ENCODE measurements around the gene CLDN14.

CLDN14 gene

DNA sequence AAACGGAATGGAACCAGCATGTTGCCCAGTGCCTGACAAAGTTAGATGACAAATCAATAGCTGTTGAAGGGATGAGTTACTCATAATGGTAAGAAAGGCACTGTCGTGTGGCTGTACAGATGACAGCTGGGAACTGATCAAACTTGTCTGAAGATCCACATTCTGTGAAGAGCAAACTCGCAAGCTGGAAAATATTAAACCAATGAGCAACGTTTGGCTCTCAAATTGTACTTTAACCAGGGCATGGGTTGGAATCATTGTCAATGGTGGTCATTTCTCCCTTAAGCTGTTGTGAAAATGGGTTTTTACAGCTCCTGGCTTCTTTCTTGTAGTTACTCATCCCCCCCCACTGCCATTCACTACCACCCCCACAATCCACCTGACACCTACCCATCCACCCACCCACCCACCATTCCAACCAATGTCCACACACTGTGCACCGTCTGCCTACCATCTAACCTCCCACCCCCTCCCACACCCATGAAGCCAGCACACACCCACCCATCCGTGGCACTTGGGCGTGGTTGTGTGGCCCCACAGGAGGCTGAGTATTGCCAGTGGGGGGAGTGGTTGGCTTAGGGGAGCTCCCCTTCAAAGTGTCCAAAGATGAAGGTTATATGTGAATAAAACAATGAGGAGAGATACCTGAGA is 46.7 kb downstream of the CLDN14 start:
- DNase-seq (ENCODE audit: low read depth in 2 of 2) = no peak

DNA sequence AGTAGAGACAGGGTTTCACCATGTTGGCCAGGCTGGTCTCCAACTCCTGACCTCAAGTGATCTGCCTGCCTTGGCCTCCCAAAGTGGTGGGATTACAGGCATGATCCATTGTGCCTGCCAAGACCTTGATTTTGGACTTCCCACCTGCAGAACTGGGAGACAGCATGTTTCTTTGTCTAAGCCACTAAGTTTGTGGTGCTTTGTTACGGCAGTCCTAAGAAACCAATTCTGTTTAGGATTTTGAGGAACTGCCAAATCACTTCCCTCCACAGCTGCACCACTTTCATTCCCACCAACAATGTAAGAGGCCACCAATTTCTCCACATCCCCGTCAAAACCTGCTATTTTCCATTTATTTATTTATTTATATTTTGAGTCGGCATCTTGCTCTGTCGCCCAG is 48.7 kb downstream of the CLDN14 start:
- DNase-seq (ENCODE audit: low read depth in 2 of 2) = no peak

DNA sequence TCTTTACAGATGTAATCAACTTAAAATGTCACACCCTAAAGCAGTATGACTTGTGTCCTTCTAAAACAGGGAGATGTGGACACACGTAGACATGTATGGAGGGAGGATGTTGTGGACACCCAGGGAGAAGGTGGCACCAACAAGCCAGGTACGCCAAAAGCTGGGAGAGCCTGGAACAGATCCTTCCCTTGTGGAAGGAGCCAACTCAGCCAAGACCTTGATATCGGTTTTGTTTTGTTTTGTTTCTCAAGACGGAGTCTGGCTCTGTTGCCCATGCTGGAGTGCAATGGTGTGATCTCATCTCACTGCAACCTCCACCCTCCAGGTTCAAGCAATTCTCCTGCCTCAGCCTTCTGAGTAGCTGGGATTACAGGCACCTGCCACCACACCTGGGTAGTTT is 49.1 kb downstream of the CLDN14 start:
- DNase-seq (ENCODE audit: low read depth in 2 of 2) = no peak

DNA sequence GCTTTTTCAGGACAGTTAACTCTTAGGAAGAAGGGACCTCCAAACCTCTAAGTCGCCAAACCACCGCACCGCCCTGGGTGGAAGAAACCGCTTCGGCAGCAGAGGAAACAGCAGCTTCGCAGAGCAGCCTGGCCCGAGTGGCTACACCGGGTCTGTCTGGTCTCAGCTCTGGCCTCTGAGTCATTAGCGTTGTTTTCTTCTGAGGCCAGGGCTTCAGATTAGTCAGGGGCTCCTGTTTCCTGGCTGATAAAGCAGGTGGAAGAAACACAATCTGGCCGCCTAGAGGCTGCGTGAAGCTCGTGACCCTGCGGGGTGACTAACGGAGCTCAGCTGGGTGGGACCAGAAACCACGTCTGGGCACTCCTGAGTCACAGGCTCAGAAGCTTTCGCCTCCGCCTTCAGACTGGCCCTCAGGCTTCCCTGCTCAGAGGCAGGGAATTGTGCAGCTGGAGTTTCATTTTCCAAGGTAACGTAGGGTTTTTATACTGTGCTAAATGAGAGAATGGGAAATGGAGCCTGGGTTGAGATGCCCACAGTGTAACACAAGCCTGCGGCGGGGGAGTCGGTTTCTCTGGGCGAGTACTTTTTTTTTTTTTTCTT is 49.9 kb downstream of the CLDN14 start:
- peak; percentile 49 to 59 for DNase-seq (ENCODE audit: low read depth in 2 of 2)

DNA sequence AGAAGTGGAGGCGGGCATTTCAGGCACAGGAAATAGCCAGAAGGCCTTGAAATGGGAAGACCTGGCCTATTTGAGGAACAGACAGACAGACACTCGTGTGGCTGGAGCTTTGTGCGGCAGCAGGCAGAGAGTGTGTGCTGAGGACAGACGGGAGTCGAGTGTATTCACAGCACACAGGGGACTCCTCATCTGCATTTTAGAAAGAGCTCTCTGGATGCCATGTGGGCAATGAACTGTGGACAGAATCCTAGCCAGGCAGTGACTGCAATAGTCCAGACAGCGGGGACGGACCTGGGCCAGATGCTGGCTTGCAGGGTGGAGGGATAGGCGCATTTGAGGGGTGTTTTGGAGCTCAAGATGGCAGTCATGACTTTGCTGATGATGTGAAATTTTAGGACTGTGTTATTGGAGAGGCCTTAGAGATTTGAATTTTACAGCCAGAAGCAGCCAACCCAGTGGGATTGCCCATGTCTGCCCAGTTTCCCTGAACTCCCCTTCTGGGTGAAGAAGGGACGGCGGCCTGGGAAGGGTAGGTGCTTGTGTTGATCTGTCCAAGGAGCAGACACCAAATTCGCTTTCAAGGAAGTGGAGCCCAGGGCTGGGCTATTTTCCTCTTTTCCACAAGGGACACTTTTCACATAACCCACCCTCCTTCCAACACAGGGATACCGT is 51.0 kb downstream of the CLDN14 start:
- no peak for DNase-seq (ENCODE audit: low read depth in 2 of 2)

DNA sequence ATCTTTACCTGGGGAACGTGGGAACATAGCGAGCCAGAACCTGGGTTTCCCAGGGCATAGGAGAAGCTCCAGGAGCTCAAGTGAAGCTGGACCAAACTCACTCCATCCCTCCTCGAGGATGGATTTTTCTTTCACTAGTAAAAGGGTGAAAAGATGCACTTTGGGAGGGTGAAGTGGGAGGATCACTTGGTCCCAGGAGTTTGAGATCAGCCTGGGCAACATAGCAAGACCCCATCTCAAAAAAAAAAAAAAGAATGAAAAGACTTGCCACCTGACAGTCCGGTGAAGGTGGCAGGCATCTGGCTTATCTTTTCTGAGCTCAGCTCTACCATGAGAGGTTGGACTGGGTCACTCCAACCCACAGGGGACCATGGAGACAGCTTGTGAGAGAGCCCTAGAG is 52.4 kb downstream of the CLDN14 start:
- DNase-seq (ENCODE audit: low read depth in 2 of 2) = no peak

DNA sequence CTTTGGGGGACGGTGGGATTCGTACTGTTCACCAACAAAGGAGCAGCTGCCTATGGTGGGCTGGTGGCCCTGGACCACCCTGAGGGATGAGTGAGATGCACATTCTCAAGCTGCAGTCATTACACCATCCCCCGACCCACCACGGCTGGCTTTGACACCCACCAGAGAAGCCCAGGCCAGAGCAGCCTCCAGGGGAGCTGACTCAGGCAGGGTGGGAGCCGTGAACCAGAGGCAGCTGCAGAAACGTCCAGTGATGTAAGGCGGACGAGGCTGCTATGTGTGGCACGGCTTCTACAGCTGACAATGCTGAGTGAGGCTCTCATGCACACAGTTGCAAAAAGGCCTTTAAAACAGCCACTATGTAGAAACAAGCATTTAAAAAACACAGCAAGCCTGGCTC is 54.6 kb downstream of the CLDN14 start:
- no peak for DNase-seq (ENCODE audit: low read depth in 2 of 2)

DNA sequence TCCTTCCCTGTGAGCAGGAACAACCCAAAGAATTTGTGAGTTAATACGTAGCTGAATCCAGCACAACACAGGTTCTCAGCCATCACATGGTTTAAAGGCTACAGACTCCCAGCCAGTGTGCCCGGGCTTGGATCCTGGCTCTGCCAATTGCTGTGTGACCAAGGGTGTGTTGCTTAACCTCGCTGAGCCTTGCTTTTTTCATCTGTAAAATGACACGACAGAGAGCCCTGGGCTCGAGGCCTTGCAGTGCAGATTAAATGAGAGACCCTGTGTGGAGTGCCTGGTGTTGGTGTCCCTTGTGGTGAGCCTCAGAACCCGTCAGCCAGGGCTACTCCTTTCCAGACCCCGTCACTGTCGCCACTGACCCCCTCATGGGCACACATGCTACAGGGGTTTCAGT is 55.3 kb downstream of the CLDN14 start:
- no peak for DNase-seq (ENCODE audit: low read depth in 2 of 2)

DNA sequence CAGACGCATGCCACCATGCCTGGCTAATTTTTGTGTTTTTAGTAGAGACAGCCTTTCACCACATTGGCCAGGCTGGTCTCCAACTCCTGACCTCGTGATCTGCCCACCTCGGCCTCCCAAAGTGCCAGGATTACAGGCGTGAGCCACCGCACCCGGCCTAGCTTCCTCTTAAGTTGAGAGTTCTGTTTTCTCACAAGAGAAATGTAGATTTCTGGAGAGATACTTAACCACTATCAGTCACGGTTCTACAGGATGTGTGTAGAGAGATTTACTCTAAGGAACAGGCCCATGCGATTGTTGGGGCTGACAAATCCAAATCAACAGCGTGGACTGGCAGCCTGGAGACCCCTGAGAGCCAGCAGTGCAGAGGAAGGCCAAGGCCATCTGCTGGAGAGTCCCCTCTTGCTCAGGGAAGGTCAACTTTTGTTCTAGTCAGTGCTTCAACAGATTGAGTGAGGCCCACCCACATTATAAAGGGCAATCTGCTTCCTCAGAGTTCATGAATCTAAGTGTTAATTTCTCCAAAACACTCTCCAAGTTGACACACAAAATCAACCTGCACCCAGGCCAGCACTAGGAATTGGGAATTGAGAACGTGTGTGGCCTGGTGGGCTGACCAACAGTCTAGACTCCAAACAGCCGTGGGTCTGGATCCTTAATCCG is 56.0 kb downstream of the CLDN14 start:
- DNase-seq (ENCODE audit: low read depth in 2 of 2) = no peak

DNA sequence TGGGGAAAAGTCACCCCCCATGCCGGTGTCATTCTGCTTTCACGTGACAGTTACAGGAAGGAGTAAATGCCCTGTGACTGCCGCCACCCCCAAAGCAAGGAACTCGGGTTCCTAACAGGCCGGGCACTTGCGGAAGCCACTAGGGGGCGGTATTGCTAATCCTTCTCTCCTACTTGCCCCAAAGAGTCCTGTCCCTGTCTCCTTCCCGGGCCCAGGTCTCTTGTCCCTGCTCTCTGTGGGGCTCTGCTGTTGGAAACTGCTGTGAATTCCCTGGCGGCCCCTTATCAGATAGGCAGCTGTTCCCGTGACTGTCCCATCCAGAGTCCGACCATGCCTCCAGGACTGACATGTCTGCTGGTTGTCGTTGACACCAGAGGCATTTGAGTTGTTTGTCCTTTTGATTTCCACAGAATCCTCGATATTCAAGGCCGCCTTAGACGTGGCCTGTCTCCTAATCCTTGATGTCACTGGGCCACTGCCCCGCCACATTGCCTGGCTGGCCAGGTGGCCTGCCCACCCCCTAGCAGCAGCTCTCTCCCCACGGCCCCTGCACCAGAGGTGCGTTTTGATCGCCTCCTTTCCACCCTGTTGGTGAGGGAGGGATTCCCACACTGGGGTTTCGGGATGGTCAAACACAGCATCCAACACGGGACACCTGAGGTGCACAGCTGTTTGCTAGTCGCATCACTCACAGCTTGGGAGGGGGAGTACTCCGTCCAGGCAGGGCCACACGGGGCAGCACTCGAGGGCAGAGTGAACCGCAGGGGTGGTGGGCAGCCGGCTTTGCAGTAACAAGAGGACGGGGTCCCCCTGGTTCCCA is 57.4 kb downstream of the CLDN14 start:
- DNase-seq (ENCODE audit: low read depth in 2 of 2) = no peak

DNA sequence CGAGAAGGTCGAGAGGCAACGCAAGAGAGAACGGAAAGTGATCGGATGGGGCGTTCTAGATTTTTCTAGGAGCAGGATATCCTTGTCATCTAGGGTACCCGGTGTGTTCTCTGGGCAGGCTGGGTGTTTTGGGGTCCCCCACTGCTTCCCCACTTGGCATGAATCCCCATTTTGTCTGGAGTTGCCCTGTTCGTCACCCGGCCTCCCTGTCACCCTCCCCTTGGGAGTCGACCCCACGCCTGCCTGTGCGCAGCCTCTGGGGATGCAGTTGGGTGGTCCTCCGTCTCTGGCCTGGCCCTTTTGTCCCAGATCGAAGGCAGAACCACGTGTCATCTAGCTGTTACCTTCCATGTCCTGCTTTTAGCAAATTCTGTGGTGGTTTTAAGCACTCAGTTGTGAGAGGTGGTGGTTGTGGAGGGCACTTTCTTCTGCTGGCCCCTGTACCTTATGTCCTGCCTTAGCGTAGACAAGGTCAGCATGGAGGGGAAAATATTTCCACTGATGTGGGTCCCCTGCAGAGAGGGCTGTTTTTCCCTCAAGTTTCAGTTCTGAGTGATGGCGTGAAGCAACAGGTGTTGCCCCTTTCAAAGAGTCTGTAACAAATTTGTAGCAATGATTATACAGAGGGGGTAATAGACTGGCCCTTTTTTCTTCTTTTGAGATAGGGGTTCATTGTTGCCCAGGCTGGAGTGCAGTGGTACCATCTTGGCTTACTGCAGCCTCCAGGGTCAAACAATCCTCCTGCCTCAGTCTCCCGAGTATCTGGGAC is 59.2 kb downstream of the CLDN14 start:
- DNase-seq (ENCODE audit: low read depth in 2 of 2) = no peak

DNA sequence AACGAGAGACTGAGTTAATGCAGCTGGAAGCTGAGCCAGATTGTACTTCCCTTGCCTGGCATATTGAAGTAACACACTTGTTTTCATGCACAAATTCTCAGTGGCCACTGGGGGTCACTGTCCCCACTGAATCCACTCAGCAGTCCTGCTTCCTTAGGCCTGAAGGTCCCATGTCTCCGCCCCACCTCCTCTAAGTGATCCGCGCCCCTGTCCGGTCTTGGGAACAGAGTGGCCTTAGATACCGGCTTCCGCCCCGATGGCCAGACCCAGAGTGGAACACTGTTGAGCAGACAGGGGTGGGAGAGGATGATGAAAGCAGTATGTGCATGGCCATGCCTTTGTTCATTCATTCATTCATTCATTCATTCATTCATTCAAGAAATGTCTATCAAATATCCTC is 59.9 kb downstream of the CLDN14 start:
- peak; percentile 13 for DNase-seq (ENCODE audit: low read depth in 2 of 2)

DNA sequence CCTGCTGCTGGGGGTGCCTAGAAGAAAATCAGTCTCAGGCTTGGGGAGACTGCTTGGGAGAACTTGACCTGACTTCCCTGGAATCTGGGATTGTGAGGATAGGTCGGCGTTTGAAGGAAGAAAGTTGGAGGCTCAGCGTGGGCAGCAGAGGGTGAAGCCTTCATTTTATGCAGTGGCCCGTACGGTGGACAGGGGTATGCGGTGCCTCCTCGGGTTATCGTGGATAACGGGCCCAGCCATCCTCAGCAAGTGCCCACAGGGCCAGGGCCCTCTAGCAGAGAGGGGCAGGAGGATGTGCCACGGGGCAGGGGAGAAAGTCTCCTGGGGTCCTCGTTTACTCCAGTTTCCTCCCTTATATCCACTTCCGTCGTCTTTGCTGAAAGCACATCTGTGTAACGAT is 60.7 kb downstream of the CLDN14 start:
- no peak for DNase-seq (ENCODE audit: low read depth in 2 of 2)

DNA sequence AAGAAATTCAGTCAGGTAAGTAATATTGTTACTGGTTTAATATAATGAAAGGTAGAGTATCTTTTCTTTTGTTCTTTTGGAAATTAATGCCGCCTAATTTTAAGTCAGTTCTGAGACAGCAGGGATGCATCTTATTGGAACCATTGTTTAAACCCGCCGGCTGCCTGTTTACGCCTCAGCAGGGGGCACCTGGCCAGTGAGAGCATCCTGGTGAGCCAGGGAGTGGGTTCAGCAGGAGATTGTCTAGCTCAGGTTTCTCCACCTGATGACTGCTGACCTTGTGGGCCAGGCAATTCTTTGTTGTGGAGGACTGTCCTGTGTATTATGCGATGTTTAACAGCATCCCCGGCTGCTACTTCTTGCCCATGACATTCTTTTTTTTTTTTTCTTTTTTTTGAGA is 64.5 kb downstream of the CLDN14 start:
- no peak for DNase-seq (ENCODE audit: low read depth in 2 of 2)

DNA sequence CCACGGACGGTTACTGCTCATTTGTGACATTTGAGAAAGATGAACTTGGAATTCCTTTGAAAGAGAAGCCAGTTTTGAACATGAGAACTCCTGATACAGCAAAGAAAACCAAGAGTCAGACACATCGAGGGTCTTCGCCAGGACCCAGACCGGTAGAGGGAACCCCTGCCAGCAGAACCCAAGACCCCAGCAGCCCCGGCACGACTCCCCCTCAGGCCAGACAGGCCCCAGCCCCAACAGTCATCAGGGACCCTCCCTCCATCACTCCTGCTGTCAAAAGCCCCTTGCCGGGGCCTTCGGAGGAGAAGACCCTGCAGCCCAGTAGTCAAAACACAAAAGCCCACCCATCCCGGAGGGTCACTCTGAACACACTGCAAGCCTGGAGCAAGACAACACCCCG is 67.0 kb downstream of the CLDN14 start:
- no peak for DNase-seq (ENCODE audit: low read depth in 2 of 2)

DNA sequence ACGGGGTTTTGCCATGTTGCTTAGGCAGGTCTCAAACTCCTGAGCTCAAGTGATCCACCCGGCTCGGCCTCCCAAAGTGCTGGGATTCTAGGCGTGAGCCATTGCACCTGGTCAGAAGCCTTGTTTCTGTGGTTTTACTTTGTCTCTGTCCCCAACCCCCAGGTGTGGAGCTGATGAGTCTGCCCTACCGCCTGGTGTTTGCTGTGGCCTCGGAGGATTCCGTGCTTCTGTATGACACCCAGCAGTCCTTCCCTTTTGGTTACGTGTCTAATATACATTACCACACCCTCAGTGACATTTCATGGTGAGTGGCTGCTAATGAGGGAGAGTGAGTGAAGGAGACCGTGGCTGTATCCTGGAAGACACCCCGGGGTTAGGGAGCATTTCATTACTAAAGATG is 68.6 kb downstream of the CLDN14 start:
- DNase-seq (ENCODE audit: low read depth in 2 of 2) = no peak
